ENCODE results near the gene SMTNL2.
"Not testable (repeated sequence)": the region's sequence is repeated elsewhere in the genome, so short reads cannot be mapped to it uniquely, and the experiment has no call there.

Gene SMTNL2

DNA sequence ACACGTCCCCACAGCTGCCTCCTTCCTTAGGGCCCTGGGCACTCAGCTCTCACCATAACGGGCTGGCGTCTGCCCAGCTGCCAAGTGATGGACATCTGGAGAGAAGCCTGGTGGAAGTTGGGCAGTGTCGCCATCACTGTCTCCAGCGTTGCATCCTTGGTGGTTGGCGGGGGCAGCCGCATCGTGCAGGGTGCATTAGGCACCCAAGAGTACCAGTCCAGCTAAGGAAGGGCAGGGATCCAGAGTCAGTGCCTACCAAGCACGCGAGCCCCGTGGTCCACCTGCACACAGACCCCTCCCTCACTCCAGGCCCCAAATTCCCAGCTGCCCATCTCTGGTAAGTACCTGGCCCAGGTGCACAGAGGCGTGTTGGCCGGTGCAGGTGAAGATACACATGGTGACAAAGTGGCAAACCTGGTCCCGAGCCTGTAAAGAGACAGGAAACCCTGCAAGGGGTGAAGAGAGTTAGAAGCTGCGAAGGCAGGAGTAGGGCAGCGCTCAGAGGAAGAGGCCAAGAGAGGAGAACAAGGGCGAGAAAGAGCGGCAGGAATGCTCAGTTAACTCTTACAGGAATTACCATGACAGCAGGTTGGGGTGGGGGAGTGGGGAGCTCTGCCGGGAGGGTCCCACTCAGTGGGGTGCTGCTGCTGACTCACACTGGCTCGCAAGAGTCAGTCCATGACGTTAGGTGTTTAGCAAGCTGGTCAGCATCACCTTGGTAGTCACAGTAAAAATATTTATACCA is 47.7 kb downstream of the SMTNL2 start:
- no peak for DNase-seq (ENCODE audit: low read depth in 2 of 2, low spot score in 1 of 2)

DNA sequence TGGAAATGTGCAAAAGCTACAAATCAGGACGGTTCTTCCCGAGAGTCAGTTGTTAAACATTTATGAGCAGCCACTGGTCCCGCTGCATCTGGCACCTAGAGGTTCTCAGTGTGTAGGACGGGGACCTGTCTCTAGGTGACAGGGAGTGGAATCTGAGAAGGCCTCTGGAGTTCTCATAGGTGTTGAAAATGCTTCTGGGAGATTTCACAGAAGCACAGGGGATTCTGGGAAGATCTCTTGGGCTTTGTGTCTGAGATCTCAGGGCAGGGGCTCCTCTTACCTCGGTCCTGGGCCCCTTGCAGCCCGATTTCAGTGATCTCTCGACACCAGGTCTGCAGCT is 48.2 kb downstream of the SMTNL2 start:
- no peak for DNase-seq (ENCODE audit: low read depth in 2 of 2, low spot score in 1 of 2)

- DNase-seq (ENCODE audit: low read depth in 2 of 2, low spot score in 1 of 2): no peak
These were observed 49.3 kb downstream of the SMTNL2 start for GRCh38 chr17:4633643-4634042.

DNA sequence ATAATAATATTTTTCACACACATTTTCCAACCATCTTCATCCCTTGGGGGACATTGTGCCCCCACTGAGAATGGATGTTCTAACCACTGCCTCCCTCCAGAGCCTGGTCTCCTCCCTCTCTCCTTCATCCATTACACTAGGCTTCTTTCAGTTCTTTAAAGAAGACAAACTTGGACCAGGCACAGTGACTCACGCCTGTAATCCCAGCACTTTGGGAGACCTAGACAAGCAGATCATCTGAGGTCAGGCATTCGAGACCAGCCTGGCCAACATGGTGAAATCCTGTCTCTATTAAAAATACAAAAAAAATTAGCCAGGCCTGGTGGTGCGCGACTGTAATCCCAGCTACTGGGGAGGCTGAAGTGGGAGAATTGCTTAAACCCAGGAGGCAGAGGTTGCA is 50.6 kb downstream of the SMTNL2 start:
- no peak for DNase-seq (ENCODE audit: low read depth in 2 of 2, low spot score in 1 of 2)

DNA sequence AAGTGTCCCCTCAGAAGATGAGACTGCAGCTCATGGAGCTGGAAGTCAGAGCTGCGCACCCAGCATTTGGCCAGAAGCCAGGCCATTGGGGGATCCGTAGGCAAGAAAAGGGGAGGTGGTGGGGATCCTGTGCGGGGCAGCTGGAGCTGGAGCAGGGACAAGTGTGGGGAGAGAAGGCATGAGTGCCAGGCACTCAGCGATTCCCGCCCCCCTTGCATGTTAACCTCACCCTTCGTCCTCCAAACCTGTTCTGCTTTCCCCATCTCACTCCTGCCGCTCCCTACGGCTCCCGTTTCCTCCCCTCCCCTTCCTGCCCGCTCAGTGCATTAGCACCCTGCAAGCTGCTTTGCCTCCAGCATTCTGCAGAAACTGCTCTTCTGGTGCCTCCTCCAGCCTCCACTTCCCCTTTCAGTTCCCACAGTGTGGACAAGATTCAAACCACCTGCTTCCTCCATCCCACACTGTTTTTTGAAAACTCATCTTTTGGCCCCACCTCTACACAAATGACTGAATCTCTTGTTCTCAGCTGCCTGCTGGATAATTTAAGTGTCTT is 51.6 kb downstream of the SMTNL2 start:
- no peak for DNase-seq (ENCODE audit: low read depth in 2 of 2, low spot score in 1 of 2)

GRCh38 chr17:4636474-4637100 is 52.3 kb downstream of the SMTNL2 start:
- DNase-seq (ENCODE audit: low read depth in 2 of 2, low spot score in 1 of 2): no peak

DNA sequence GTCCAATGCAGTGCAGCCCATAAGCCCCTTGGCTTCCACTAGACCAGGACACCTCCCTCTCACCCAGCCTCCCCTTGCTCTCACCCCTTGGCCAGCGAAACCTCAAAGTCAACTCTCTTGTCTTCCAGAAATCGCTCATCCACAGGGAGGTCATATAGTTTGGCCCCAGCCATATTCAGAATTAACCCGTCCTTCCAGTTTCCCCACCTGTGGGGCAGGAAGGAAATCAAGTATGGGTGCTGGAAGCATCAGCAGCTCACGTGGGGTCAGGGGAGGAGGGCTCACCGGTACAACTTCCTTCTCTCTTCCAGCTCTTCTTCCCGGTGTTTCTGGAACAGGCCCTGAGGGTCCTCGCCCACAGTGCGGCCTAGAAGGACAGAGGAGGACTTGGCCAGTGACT is 54.4 kb downstream of the SMTNL2 start:
- not testable (repeated sequence) for DNase-seq (ENCODE audit: low read depth in 2 of 2, low spot score in 1 of 2)

- not testable (repeated sequence) for DNase-seq (ENCODE audit: low read depth in 2 of 2, low spot score in 1 of 2)
These were observed 55.2 kb downstream of the SMTNL2 start for GRCh38 chr17:4639301-4640059.

- not testable (repeated sequence) for DNase-seq (ENCODE audit: low read depth in 2 of 2, low spot score in 1 of 2)
These were observed 56.4 kb downstream of the SMTNL2 start for GRCh38 chr17:4640569-4641188.

- DNase-seq (ENCODE audit: low read depth in 2 of 2, low spot score in 1 of 2): no peak
These were observed 57.2 kb downstream of the SMTNL2 start, which contains the start of gene ALOX15 for GRCh38 chr17:4641297-4642195. Gene ALOX15, minus strand, starts transcription at chr17:4641678. Its CDS starts 27 bp downstream, at chr17:4641651.

GRCh38 chr17:4642286-4642685 is 58.0 kb downstream of the SMTNL2 start:
- no peak for DNase-seq (ENCODE audit: low read depth in 2 of 2, low spot score in 1 of 2)

GRCh38 chr17:4643676-4644075 is 59.3 kb downstream of the SMTNL2 start:
- no peak for DNase-seq (ENCODE audit: low read depth in 2 of 2, low spot score in 1 of 2)

- no peak for DNase-seq (ENCODE audit: low read depth in 2 of 2, low spot score in 1 of 2)
These were observed 61.3 kb downstream of the SMTNL2 start for GRCh38 chr17:4645642-4646041.

DNA sequence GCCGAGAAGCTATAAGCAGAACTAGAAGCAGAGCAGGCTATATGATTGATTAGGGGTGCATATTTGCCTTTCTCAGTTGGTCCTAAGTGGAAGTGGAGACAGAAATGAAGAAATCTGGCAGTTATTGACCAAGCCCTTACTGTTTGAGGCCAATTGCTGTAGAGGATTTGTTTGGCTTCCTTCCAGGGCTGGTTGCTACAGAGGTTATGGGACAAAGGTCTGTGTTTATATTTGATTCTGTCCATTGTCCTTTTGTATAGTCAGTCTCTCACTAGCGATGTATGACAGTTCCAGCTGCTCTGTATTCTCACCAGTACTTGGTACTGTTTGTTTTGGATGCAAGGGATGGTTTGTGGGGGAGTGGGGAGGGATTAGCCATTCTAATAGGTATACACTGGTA is 64.4 kb downstream of the SMTNL2 start:
- no peak for DNase-seq (ENCODE audit: low read depth in 2 of 2, low spot score in 1 of 2)

GRCh38 chr17:4652997-4653396 is 68.7 kb downstream of the SMTNL2 start:
- DNase-seq (ENCODE audit: low read depth in 2 of 2, low spot score in 1 of 2): no peak

DNA sequence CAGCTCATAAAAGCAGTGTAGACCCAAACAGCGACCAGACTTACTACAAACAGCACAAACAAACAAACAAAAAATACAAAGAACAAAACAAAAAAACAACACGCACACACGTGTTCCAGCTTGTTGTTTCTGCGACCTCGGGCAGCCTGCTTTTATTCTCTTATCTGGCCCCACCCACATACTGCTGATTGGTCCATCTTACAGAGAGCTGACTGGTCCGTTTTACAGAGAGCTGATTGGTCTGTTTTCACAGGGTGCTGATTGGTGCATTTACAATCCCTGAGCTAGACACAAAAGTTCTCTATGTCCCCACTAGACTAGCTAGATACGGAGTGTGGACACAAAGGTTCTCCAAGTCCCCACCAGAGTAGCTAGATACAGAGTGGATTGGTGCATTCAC is 71.6 kb downstream of the SMTNL2 start:
- not testable (repeated sequence) for DNase-seq (ENCODE audit: low read depth in 2 of 2, low spot score in 1 of 2)

GRCh38 chr17:4657678-4658077 is 73.3 kb downstream of the SMTNL2 start:
- no peak for DNase-seq (ENCODE audit: low read depth in 2 of 2, low spot score in 1 of 2)
